B cell (primary cell): Measurements from ENCODE around the gene ZSWIM4. TPM values are rescaled to one million over a fixed set of nuclear protein-coding genes. Genes with fewer than 3 reads are reported as not detected.

Experiments
- ATAC-seq: fragments of 200-7000 bp; cut with Tn5 transposase; one replicate; pipeline ENCODE4 v1.10.0; 2021; ENCODE audit warnings: low read depth, mild to moderate bottlenecking, moderate number of reproducible peaks, moderate library complexity
- CTCF ChIA-PET: fragments of 350-600 bp; sonication (Branson Sonifier 250); formaldehyde crosslinking; loops from one replicate; lab custom pipeline; 2021; ENCODE audit warnings: antibody characterized with exemption, inconsistent platforms; lab: Charles Lee
- POLR2A ChIA-PET: fragments of 350-600 bp; sonication (Branson Sonifier 250); formaldehyde crosslinking; loops from one replicate; lab custom pipeline; 2021; ENCODE audit warnings: antibody characterized with exemption; lab: Charles Lee
- DNase-seq: peaks from one replicate; pipeline ENCODE4 v3.0.0; 2013
- H2AFZ ChIP-seq: 2 replicates; pipeline ENCODE4 v1.6.1; 2012; ENCODE audit warnings: mild to moderate bottlenecking, low read depth, low read length; ENCODE audit not compliant: insufficient read depth, poor library complexity, severe bottlenecking
- H3K27ac ChIP-seq, 2 donors: 1 replicate in 1 of 2; 2 replicates in 1 of 2; pipeline ENCODE4 v1.5.1; 2012 to 2013; ENCODE audit warnings: low read length in 2 of 2, mild to moderate bottlenecking in 2 of 2, moderate library complexity in 1 of 2
- H3K27me3 ChIP-seq, 4 experiments: fragments of 200-600 bp in 1 of 4; sonication (generic) in 1 of 4; replicated peaks in 1 of 4; 1 replicate in 2 of 4; 2 replicates in 2 of 4; pipeline versions ENCODE4 v1.6.1 to v1.7.0; 2013 to 2016; ENCODE audit warnings: low read length in 3 of 4, mild to moderate bottlenecking in 2 of 4, mixed read lengths in 1 of 4, moderate library complexity in 1 of 4; ENCODE audit not compliant: insufficient read depth in 4 of 4, control insufficient read depth in 3 of 4; ENCODE audit errors: control extremely low read depth in 1 of 4
- H3K36me3 ChIP-seq, 2 experiments: replicated peaks in 1 of 2; 1 replicate in 1 of 2; 2 replicates in 1 of 2; pipeline versions ENCODE4 v1.6.1 to v1.7.1; 2013; ENCODE audit warnings: low read length in 1 of 2; ENCODE audit not compliant: insufficient read depth in 2 of 2, control insufficient read depth in 1 of 2; ENCODE audit errors: control extremely low read depth in 1 of 2, extremely low read depth in 1 of 2
- H3K4me1 ChIP-seq, 2 donors: fragments of 200-600 bp in 1 of 2; sonication (generic) in 1 of 2; 1 replicate in 1 of 2; 2 replicates in 1 of 2; pipeline versions ENCODE4 v1.5.1 to v1.6.1; 2013 to 2017; ENCODE audit warnings: low read length in 2 of 2; ENCODE audit not compliant: control insufficient read depth in 2 of 2, insufficient read depth in 2 of 2
- H3K4me2 ChIP-seq: replicated peaks from 2 replicates; pipeline ENCODE3; 2012; ENCODE audit warnings: mild to moderate bottlenecking, low read depth, low read length; ENCODE audit not compliant: poor library complexity, severe bottlenecking
- H3K4me3 ChIP-seq, 5 experiments: fragments of 200-600 bp in 1 of 5; sonication (generic) in 1 of 5; 1 replicate in 3 of 5; 2 replicates in 2 of 5; pipeline versions ENCODE4 v1.5.1 to v1.7.0; 2011 to 2016; ENCODE audit warnings: low read length in 4 of 5, mild to moderate bottlenecking in 4 of 5, low read depth in 2 of 5, control low read depth in 1 of 5, moderate library complexity in 1 of 5; ENCODE audit not compliant: insufficient read depth in 1 of 5; ENCODE audit errors: control extremely low read depth in 1 of 5, extremely low read depth in 1 of 5
- H3K79me2 ChIP-seq: fragments of 200-600 bp; sonication (generic); one replicate; pipeline ENCODE4 v1.6.0; 2016; ENCODE audit warnings: low read length; ENCODE audit not compliant: control insufficient read depth, insufficient read depth
- H3K9ac ChIP-seq: fragments of 200-600 bp; sonication (generic); 2 replicates; pipeline ENCODE4 v1.6.1; 2017; ENCODE audit warnings: mild to moderate bottlenecking, low read length, moderate library complexity
- H3K9me3 ChIP-seq, 3 donors: one replicate each; pipeline versions ENCODE4 v1.6.1 to v1.7.1; 2013; ENCODE audit warnings: low read length in 2 of 3; ENCODE audit not compliant: control insufficient read depth in 2 of 3, insufficient read depth in 1 of 3; ENCODE audit errors: control extremely low read depth in 1 of 3
- H4K20me1 ChIP-seq: 2 replicates; pipeline ENCODE4 v1.6.0; 2012; ENCODE audit warnings: mild to moderate bottlenecking, low read length; ENCODE audit not compliant: insufficient read depth, control insufficient read depth, poor library complexity, severe bottlenecking
- H3K27ac Mint-ChIP-seq: one replicate; pipeline ENCODE4 v1.8.0; 2021; ENCODE audit warnings: mixed read lengths
- H3K27me3 Mint-ChIP-seq: one replicate; pipeline ENCODE4 v1.8.0; 2021; ENCODE audit warnings: mixed read lengths
- H3K4me1 Mint-ChIP-seq: one replicate; pipeline ENCODE4 v1.8.0; 2021; ENCODE audit warnings: mixed read lengths
- H3K4me3 Mint-ChIP-seq: one replicate; pipeline ENCODE4 v1.8.0; 2021; ENCODE audit warnings: mixed read lengths
- H3K9me3 Mint-ChIP-seq: one replicate; pipeline ENCODE4 v1.8.0; 2022; ENCODE audit warnings: mixed read lengths; ENCODE audit not compliant: insufficient read depth
- CTCF ChIP-seq: fragments of 200-600 bp; IDR thresholded peaks from one replicate; pipeline ENCODE4 v1.8.0; 2022; ENCODE audit warnings: antibody characterized with exemption, mild to moderate bottlenecking
- EZH2 ChIP-seq: IDR thresholded peaks from 2 replicates; pipeline ENCODE4 v1.6.1; 2012; ENCODE audit warnings: borderline replicate concordance, low read depth, mild to moderate bottlenecking, moderate library complexity, low read length; ENCODE audit not compliant: insufficient read depth, poor library complexity, severe bottlenecking
- WGBS: methylation state at CpG from one replicate; pipeline ENCODE4 v1.1.5; 2013; ENCODE audit warnings: missing lambda C conversion rate; ENCODE audit not compliant: insufficient coverage; 5-methylcytosine and 5-hydroxymethylcytosine counted together
- intact Hi-C: fragments of 100-400 bp; cut with micrococcal nuclease; formaldehyde crosslinking; loops from one replicate; pipeline ENCODE4 v1.10.0; 2022
- polyA plus RNA-seq: library from polyadenylated mRNA; depleted of rRNA; stranded (reverse); fragments of >200 nt; gene quantifications from 2 replicates; pipeline ENCODE4 v1.2.3, GENCODE V29; 2012
- total RNA-seq, 2 donors: library from RNA; stranded (reverse); fragments of 120-200 nt in 1 of 2; gene quantifications; 1 replicate in 1 of 2; 2 replicates in 1 of 2; pipeline versions ENCODE4 v1.2.3 to v1.2.4, GENCODE V29; 2013 to 2022

ZSWIM4 gene
- total and polyA plus RNA-seq, 2 donors (not counting 1 experiment from before 2014, with no cell fraction given) = 2.6 to 10.6 TPM

DNA sequence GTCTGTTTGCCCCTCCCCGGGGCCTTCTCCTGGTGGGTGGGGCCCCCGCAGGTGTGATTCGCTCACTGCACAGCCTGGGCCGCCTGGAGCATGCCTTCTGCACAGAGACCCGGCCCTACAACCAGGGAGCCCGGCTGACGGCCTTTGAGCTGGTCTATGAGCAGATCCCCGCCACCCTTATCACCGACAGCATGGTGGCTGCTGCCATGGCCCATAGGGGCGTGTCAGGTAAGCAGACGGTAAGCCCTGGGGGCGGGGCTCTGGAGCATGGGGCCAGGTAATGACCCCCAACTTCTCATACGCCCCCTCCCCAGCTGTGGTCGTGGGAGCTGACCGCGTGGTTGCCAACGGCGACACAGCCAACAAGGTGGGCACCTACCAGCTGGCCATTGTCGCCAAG lies 26.7 kb upstream of the ZSWIM4 start:
- H3K9me3 Mint-ChIP-seq = no peaks in the 10 kb centered on the region
- H3K9ac ChIP-seq = no peak overlapping the region

More for the DNA sequence above, 26.7 kb upstream of the ZSWIM4 start:
- H3K4me1 Mint-ChIP-seq = peaks cover 14% of the 10 kb centered on the region
- peaks cover 0 to 6% (median 0%) of the 10 kb centered on the region in 4 experiments for H3K27me3 ChIP-seq
- H2AFZ ChIP-seq = no peak overlapping the region
- H3K4me3 ChIP-seq = no peak overlapping the region
- intact Hi-C loops = no loop called here
- no peak overlapping the region for H3K4me2 ChIP-seq
- peaks cover 0 to 20% of the 10 kb centered on the region in 2 experiments for H3K36me3 ChIP-seq
- no peak for DNase-seq
- H3K4me1 ChIP-seq = peaks cover 11 to 19% of the 10 kb centered on the region in 2 donors
- H3K9me3 ChIP-seq = peaks cover 0 to 7% (median 0%) of the 10 kb centered on the region in 3 donors
- H4K20me1 ChIP-seq = no peaks in the 10 kb centered on the region
- POLR2A ChIA-PET = no interaction called here
- TF ChIP-seq CTCF (no peak), EZH2 (no peak)
- H3K4me3 Mint-ChIP-seq = no peak overlapping the region
- no peaks in the 10 kb centered on the region for H3K27me3 Mint-ChIP-seq
- H3K79me2 ChIP-seq = peaks cover 9% of the 10 kb centered on the region
- CTCF ChIA-PET = interaction anchor here (0.5 to 1.8 kb wide), 2 partner anchors 93 to 303 kb away, joined by 3 to 4 read pairs; no protein-coding TSS in a partner anchor
- WGBS = over 99% methylated on average over 19 of the region's 19 CpGs
- ATAC-seq = no peak
- no peak overlapping the region for H3K27ac Mint-ChIP-seq
- H3K27ac ChIP-seq = no peak overlapping the region
